HL-60/S4 treated with retinoic acid at 250 ng/mL for 4 days and 3 days (cell line): ENCODE measurements around the gene BTBD8.

Source experiments
- in situ Hi-C: fragments of 300-500 bp; cut with MboI; formaldehyde crosslinking; loops from 2 replicates; pipeline ENCODE4 v1.7.0; 2022; ENCODE audit warnings: low sequenced_read_pairs

Gene BTBD8

DNA sequence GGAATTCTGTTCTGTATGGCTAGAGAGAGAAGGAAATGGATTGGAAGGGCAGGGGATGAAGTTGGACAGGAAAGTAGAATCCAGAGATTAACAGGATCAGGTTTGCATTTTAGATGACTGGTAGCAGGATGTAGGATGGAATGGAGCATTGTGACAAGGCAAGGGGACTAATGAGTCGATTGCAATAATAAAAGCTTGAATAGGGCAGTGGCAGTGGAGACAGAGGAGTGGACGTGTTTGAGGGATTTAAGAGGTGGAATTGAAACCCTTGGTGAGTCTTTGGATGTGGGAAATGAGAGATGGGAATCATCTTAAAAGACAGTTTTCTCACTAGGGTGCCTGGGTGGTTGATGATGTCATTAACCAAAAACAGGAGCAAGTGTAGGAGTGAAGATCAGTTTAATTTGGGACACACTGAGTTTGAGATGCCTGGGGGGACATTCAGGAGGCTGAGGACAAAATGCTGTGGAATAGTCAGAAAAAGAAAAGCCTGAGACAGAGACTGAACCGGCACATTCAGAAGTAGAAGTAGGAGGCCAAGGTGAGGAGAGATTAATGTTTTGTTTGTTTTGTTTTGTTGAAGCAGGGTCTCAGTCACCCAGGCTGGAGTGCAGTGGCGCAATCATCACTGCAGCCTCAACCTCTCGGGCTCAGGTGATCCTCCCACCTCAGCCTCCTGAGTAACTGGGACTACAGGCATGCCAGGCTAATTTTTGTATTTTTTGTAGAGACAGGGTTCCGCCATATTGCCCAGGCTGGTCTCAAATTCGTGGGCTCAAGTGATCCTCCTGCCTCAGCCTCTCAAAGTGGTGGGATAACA lies 108.5 kb downstream of the BTBD8 start:
- in situ Hi-C loops: no loop called here

DNA sequence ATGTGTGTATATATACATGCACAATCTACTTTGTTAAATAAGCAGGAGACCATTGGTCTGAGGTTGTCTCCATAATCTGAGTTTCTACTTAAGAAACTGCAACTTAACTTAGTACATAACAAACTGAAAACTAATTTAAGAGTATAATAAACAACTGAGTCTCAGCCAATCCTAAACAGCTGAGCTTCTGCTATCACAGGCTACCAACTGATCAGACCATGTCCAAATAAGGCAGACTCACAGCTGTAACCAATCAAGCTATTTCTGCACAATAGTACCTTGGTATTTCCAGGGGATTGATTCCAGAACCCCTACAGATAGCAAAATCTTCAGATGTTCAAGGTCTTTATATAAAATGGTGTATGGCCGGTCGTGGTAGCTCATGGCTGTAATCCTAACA lies 111.6 kb downstream of the BTBD8 start:
- in situ Hi-C loops: no loop called here

DNA sequence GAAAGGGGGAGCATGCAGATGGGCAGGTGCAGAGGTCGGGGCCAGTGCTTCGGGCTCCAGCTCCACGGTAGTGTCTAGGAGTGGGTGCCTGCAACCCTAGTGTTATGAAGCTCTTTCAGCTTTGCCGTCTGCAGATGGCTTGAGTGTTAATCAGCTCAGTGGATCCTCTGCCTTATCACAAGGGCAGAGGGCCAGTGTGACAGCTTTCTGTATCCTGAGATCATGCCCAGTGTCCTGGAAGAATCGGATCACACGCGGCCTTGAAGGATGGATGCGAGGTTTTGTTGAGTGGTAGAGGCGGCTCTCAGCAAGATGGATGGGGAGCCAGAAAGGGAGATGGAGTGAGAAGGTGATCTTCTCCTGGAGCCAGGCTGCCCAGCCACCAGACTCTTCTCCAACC lies 112.1 kb downstream of the BTBD8 start:
- in situ Hi-C loops: no loop called here

GRCh38 chr1:92194511-92194910 lies 114.4 kb downstream of the BTBD8 start:
- in situ Hi-C loops: no loop called here

DNA sequence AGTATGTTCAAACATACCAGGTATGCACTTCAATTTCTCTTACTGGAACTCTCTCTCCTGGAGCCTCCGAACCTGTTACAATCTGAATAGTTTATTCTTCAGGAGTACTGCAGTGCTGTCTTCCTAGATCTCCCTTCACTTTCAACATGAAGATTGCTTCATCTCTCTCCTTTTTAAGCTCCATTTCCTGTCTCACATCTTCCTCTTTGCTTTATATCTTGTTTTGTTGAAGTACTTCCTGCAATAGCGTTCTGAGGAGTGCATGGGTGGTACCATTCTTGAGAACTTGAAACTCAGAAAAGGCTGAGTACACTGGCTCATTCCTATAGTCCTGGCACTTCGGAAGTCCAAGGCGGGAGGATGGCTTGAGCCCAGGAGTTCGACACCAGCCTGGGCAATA lies 121.8 kb downstream of the BTBD8 start:
- in situ Hi-C loops: no loop called here

- in situ Hi-C loops: no loop called here
Measured at GRCh38 chr1:92203105-92203504, 123.0 kb downstream of the BTBD8 start.

- in situ Hi-C loops: no loop called here
Measured at GRCh38 chr1:92210701-92211100, 130.6 kb downstream of the BTBD8 start.

DNA sequence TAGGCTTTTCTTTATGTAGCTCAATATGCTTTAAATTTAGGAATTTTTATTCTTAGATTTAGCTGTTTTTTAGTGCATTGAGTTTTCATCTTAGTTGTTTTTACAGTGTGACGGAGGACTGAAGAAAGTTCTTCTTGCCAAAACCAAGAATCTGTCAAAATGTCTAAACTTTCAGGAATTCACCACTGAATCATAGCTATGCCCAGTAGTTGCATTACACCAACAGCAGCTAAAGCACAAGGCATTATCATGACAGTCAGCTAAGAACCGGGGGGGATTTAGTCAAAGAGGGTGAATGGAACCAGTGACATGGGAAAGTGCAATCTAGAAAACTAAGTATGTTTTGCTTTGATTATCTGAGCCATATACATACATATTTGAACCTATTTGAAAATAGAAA lies 131.0 kb downstream of the BTBD8 start:
- in situ Hi-C loops: no loop called here

DNA sequence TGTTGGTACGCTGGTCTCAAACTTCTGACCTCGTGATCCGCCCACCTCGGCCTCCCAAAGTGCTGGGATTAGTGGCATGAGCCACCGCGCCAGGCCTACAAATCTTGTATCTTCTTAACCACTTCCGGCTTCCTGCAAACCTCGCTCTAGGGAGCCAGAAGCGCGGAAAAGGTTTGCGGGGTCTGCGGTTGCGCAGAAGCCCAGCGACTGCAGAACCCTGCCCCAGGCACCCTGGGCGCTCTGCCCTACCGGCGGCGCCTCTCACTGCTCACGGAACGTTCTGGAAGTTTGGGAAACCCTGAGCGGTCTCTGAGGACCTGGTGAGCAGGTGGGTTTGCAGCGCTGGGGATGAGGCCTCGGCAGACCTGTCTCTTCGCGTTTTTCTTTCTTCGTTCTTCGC lies 137.6 kb downstream of the BTBD8 start, which contains the start of gene C1orf146:
Gene C1orf146, plus strand, starts transcription at position 195 of the 400 bp plus-strand sequence. CDS start 13,506 bp downstream, outside the sequence.
- in situ Hi-C loops: no loop called here

- in situ Hi-C loops: no loop called here
Measured at GRCh38 chr1:92218559-92218958, 138.4 kb downstream of the BTBD8 start.

- in situ Hi-C loops: no loop called here
Measured at GRCh38 chr1:92219028-92219427, 138.9 kb downstream of the BTBD8 start.

DNA sequence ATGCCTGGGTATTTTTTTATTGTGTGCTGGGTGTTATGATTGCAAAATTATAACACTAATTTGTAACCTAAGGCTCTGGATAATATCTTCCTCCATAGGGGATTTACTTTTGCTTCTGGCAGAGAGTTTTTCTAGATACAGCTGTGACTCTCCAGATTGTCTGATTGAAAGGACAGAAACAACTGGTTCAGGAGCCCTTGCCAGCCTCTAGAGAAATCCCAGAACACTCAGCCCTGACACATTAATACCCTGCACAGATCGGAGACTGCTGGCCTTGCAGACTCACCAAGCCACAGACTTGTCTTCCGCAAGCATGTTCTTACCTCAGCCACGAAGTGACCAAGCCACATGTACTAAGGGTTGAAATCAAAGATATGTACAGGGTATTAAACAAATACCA lies 148.3 kb downstream of the BTBD8 start:
- in situ Hi-C loops: no loop called here

GRCh38 chr1:92230736-92231135 lies 150.6 kb downstream of the BTBD8 start:
- in situ Hi-C loops: no loop called here
